Muscle of back (tissue), 11 donors: ENCODE measurements around the gene MORC2. TPM values are rescaled to one million over a fixed set of nuclear protein-coding genes. Genes with fewer than 3 reads are reported as not detected.
A peak's percentile ranks its signal among the peaks of the same experiment; 100 is the strongest.

Experiments
- DNase-seq, 3 donors: peaks; one replicate each; pipeline versions ENCODE4 v3.0.0 to v3.0.0-alpha.2; 2013
- polyA plus RNA-seq, 10 donors: library from polyadenylated mRNA; unstranded; fragments of 120-200 nt; gene quantifications; one replicate each; pipeline ENCODE4 v1.2.1, GENCODE V29; 2013; ENCODE audit not compliant: insufficient read length in 10 of 10

Gene MORC2
- polyA plus RNA-seq, 10 donors = 20.7 to 29.8 (median 24.8) TPM

GRCh38 chr22:30889268-30889995 lies 79.1 kb downstream of the MORC2 start:
- DNase-seq = no peak

- no peak for DNase-seq
Measured at GRCh38 chr22:30887861-30888260, 80.7 kb downstream of the MORC2 start.

DNA sequence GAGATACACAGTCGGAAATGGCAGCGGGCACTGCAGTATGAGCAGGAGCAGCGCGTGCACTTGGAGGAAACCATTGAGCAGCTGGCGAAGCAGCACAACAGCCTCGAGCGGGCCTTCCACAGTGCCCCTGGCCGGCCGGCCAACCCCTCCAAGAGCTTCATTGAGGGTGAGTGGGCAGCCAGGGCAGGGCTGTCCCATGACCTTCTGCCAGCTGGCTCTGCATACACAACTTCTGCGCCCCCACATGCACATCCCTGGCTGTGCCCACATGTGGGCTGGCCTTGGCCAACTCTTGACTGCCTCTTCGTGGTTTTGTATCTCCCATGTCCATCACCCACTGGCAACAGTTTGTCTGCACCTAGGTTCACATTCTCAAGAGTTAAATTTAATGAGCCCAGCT lies 81.1 kb downstream of the MORC2 start:
- DNase-seq = no peak

- no peak for DNase-seq
Measured at GRCh38 chr22:30885591-30885990, 83.0 kb downstream of the MORC2 start.

- DNase-seq = no peak
Measured at GRCh38 chr22:30885001-30885366, 83.6 kb downstream of the MORC2 start.

GRCh38 chr22:30884211-30885000 lies 84.2 kb downstream of the MORC2 start:
- no peak for DNase-seq

GRCh38 chr22:30883586-30884145 lies 84.9 kb downstream of the MORC2 start:
- no peak for DNase-seq

DNA sequence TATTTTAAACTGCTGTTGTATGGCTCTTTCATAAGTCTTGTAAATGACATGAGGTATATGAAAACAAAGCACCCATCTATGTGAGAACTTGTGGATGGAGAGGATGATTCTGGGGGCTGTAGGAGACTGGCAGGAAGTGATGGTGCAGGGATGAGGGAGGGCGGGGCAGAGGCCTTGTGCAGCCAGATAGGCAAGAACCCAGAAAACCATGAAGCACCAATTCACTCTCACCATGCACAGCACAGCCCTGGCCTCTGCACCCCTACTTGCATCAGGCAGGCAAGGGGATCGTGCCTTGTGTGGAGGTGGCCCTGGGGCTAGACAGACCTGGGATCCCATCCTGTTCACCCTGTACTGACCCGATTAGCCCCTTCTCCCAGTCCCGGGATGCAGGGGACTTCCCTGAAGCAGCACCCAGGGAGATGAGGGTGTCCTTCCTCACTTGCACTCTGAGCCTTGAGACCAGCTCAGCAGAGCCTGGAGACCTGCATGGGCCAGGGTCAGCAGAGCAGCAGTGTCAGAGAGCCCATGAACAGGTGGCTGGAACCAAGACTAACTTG lies 85.5 kb downstream of the MORC2 start:
- DNase-seq = no peak

DNA sequence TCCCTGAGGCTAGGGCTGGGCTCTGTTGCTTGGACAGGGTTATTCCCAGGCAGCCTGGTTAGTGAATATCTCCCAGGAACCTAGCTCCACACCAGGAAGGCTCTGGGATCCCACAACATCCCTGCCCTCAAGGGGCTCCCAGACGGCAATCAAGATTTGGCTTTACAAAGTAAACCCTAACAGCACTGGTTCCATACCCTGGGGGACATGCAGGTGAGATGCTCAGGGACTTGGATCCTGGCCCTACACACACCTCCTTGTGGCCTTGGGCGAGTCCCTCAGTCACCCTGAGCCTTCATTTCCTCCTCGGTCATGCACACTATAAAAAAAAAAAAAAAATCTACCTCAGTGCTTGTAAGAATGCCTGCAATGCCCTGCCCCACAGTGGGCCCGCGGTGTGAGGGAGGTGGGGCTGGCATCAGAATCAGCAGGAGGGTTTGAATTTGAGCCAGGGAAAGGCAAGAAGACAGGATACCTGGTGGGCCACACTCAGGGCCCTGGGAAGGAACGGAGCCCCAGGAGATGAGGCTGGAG lies 86.3 kb downstream of the MORC2 start:
- no peak for DNase-seq

DNA sequence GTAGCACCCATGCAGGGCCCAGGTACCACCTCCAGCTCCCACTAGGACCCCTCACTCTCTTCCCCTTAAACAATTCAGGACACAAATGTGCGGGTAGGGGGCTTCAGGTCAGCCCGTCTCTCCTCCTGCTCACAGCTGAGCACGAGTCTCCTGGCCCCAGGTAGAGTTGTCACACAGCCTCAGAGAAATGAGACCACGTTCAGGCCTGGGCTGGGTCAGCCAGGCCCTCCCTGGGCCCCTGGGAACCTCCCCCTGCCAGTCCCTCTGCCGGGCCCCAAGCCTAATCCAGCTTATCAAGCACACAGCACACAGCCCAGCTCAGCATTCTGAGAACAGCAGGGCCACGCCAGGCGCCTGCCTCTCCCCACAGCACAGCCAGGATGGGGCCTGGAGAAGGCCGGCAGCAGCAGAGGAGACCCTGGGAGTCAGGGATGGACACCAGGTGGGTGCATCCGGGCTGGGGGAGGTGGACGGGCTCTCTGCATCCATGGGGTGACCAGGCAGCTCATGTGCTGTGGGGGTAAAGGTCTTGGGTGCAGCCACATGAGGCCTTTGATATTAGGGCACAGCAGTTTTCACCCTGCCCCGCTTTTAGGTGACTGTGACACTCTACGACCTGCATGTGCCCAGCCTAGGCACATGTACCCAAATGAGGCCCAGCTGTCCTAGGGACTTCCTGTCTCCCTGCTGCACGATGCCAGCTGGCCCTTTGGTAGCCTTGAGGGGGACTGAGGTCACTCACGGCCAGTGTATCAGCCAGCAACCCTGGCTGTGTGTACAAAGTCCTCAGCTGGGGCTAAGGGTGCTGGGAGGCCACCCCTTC lies 87.0 kb downstream of the MORC2 start:
- peak in 1 of 3 donors; percentile 36 for DNase-seq

- DNase-seq = no peak
Measured at GRCh38 chr22:30880847-30881246, 87.7 kb downstream of the MORC2 start.

DNA sequence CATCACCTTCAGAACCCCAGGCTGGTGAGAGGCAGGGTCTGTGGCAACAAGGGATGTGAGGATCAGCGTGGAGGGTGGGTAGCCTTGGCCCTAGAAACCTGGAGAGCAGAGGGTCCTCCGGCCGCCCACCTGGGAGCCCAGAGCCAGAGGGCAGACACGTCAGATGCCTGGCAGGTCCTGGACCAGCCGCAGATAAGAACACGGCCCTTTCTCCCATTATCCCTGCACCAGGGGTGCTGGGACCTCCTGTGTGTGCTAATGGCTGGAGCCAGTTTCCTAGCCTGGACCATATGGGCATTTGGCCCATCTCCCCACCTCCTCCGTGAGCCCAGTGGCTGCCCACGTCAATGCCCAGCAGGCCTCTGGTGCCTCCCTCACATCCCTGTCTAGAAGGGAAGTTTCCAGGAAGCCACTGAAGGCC lies 88.4 kb downstream of the MORC2 start:
- DNase-seq = no peak

DNA sequence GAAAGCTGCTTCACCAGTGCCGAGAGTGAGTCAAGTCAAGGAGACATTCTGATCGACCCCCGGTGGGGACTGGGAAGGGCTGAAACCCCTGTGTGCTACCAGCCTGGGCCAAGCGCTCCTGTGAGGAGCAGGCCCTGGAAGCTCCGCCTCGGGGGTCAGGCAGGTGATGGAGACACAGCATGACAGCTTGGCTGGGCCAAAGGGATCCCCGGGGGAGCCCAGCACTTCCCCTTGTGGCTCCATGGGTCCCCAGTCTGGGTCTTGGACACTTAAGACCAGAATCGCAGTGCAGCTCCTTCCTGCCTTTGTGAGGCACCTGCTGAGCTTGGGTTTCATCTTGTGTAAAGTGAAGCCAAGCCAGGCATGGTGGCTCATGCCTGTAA lies 89.2 kb downstream of the MORC2 start:
- DNase-seq = no peak

DNA sequence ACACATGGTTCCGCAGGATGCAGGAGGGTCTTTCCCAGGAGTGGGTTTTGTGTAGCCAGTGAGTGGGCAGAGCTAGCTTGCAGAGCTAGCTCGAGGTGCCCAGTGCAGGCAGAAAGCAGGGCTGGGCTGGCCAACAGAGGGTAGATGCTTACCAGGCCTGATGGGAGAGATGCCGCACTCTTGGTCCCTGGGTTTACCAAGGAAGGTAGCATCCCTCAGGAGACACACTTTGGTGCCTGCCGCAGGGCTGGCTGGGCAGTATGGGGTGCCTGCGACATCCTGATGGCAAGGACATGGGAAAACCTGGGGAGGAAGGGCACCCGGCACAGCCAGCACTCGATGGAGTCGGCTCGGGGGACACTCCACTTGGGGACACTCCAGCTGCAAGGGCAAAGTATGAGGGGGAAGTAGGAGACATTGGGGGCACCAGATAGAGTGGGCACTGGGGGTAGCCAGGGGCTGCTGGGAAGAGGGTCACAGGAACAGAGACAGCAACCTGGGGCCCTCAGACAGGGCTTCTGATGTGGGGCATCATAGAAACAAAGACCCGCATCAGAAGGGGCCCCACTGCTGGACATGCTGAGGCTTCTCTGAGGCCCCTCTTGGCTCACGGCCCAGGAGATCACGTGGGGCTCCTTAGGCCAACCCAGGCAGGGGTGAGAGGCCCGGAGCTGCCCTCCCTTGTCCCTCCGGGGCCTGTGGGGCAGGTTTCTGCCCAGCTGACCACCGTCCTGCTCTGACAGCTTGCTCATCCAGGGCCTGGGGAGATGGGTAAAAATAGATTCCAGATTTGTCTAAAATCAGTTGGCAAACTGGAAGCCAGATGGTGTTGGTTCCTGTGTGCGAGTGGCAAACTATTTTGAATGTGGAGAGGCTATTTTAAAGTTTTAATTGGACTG lies 89.8 kb downstream of the MORC2 start:
- peak; percentile 19 to 47 (median 39) for DNase-seq

DNA sequence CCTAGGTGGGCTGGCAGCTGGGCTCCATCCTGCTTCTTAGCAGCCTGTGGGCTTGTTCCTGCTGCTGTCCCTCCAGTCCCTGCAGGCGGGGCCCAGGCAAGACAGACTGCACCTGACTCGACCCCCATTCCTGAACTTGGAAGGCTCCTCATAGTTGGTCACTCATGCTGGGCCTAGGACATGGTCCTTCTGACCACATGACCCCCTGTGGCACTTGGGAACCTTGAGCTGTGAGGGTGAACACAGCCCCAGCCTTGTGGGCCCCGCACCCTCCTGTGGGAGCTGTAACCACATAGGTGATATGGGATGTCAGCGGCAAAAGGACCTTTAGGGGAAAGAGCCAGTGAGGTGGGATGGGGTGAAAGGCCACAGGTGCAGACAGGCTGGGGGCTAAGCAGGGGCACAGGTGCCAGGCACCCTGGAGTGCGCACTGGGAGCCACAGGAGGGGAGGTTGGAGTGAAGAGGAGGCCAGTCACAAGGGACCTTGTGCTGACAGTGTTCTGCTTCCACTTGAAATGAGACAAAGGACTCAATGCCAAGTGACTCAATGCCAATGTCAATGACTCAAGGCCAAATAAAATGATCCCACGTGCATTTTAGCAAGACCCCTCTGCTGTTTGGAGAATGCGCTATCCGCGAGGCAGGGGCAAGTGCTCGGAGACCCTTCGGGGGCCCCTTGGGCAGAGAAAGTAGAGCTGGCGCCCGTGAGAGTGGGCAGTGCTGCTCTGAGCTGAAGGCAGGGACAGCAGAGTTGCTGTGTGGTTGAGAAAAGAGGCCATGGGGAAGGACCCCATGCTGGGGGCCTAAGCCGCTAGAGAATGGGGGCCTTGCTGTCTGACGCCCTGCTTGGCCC lies 90.7 kb downstream of the MORC2 start:
- DNase-seq = no peak

DNA sequence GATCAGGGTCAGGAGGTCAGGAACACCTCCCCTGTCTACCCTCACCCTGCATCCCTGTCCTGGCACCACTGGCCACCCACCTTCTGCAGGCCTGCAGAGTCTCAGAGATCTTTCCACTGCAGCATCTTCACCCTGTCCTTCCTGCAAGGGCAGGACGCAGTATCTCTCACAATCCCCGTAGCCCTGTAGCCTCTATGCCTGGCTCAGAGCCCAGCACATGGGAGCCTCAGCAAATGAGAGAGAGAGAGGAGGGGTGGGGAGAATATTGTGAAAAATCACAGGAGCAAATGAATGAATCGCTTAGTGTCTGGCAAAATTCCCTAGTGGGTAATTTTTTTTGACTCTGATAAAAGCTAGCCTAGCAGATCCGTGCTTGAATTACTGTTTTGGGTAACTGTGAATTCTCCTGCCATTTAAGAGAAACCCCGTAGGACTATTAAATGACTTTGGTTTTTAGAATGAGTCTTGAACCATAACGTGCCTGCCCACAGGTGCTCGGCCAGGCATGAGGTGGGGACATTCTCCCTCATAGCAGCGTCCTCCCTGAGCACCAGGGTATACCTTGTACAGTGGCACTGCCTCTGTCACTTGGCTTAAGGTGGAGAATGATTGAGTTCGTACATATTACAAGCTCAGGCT lies 91.5 kb downstream of the MORC2 start:
- DNase-seq = peak; percentile 28 to 70 (median 46)

DNA sequence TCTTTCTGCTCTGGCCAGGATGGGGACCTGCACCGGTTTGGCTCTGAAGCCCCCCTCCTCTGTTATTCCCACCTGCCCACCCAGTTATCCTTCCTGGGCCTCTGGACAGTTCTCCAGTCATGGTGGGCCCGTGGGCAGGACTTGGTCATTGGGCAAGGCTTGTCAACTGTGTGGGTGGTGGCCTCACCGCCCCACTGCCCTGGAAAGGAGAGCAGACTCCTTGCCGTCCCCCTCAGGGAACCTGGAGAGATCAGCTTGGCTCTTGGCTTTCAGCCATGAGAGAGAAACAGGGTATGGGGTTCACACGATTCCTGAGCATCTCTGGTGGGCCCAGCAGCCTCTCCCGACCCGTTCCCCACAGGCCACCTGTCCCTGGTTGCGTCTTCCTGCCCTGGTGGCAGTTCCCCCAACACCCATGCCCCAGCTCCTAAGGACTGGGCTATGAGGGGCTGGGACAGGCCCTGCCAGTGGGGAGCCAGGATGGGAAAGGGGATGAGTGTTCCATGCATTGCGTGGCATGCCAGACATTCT lies 92.3 kb downstream of the MORC2 start:
- DNase-seq = no peak

DNA sequence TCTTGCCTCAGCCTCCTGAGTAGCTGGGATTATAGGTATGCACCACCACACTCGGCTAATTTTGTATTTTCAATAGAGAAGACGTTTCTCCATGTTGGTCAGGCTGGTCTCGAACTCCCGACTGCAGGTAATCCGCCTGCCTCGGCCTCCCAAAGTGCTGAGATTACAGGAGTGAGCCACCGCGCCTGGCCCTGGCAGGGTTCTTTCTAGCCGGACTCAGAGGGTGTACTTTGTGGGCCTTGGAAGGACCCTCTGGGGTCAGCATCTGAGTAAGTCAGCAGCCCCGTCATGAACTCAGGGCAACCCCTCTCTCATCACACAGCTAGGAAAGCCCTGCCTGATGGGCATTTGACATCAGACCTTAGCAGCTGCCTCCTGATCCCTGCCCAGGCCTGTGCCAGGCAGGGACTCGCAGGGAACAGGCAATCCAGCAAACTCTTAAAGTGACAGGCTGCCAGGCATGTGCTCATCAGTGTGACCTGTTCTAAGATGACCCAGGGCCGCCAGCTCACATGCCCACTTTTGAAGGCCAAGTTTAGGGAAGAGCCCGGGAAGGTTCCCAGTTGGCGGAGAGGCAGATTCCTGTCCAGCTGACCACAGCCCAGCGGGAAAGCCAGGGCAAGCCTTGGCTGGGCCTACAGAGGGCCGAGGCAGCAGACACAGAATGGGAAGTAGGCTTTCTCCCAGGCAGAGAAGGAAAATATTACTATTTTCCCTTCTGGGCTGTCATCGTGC lies 92.9 kb downstream of the MORC2 start:
- DNase-seq = peak; percentile 34 to 46 (median 38)
